ENCODE results near the gene ST3GAL2.

DNA sequence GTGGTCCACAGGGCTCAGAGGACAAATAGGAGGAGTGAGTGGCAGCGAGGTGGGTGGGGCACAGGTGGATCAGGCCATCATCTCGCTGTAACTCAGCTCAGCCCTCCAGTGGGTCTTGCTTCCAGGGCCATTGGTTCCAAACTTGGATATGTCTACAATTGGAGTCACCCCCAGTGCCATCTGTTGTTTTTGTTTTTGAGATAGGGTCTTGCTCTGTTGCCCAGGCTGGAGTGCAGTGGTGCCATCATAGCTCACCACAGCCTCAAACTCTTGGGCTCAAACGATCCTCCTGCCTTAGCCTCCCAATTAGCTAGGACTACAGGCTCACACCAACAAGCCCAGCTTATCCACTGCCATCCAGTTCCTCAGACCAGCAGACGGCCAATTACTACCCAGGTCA is 46.3 kb downstream of the ST3GAL2 start:
- TF ChIP-seq JUN (IDR thresholded peaks at IDR 0.05) (no peak), SMC3 (IDR thresholded peaks at IDR 0.05) (no peak), ZSCAN20 (CRISPR knock-in tag; IDR thresholded peaks at IDR 0.05) (no peak), MAZ (IDR thresholded peaks at IDR 0.05; ENCODE audit: borderline replicate concordance, low read depth, low read length) (no peak), REST (IDR thresholded peaks at IDR 0.05) (no peak), ELK1 (IDR thresholded peaks at IDR 0.05; ENCODE audit: low read depth, low read length) (no peak), CTCF (IDR thresholded peaks at IDR 0.05) (no peak), MYC (IDR thresholded peaks at IDR 0.05; ENCODE audit: borderline replicate concordance, low read length) (no peak), RCOR1 (IDR thresholded peaks at IDR 0.05; ENCODE audit: low read depth, low read length) (no peak), KDM1A (IDR thresholded peaks at IDR 0.05; ENCODE audit: low read depth) (no peak)
